Hepatocyte (in vitro differentiated cells): Measurements from ENCODE around the gene TRAPPC12. TPM values are rescaled to one million over a fixed set of nuclear protein-coding genes. Genes with fewer than 3 reads are reported as not detected.

Source experiments
- DNase-seq: peaks from one replicate; pipeline ENCODE4 v3.0.0-alpha.2; 2016; ENCODE audit warnings: low spot score
- H2AFZ ChIP-seq: fragments of 200-600 bp; sonication (generic); 2 replicates; pipeline ENCODE4 v1.6.0; 2016; ENCODE audit warnings: antibody characterized with exemption, mild to moderate bottlenecking
- H3K27ac ChIP-seq: fragments of 200-600 bp; sonication (generic); 2 replicates; pipeline ENCODE4 v1.5.1; 2016; ENCODE audit warnings: mild to moderate bottlenecking
- H3K27me3 ChIP-seq: fragments of 200-600 bp; sonication (generic); 2 replicates; pipeline ENCODE4 v1.6.1; 2016
- H3K36me3 ChIP-seq: fragments of 200-600 bp; sonication (generic); replicated peaks from 2 replicates; pipeline ENCODE4 v1.5.1; 2016; ENCODE audit warnings: low read depth; ENCODE audit not compliant: insufficient read depth
- H3K4me1 ChIP-seq: fragments of 200-600 bp; sonication (generic); 2 replicates; pipeline ENCODE4 v1.5.1; 2016; ENCODE audit warnings: mild to moderate bottlenecking, moderate library complexity; ENCODE audit not compliant: insufficient read depth
- H3K4me2 ChIP-seq: fragments of 200-600 bp; sonication (generic); 2 replicates; pipeline ENCODE4 v1.6.0; 2016
- H3K4me3 ChIP-seq: fragments of 200-600 bp; sonication (generic); 2 replicates; pipeline ENCODE4 v1.5.1; 2016; ENCODE audit warnings: mild to moderate bottlenecking
- H3K79me2 ChIP-seq: fragments of 200-600 bp; sonication (generic); 2 replicates; pipeline ENCODE4 v1.6.0; 2017; ENCODE audit warnings: mild to moderate bottlenecking
- H3K9me2 ChIP-seq: fragments of 200-600 bp; sonication (generic); replicated peaks from 2 replicates; pipeline ENCODE4 v1.6.0; 2017; ENCODE audit warnings: mild to moderate bottlenecking; ENCODE audit not compliant: insufficient read depth
- H3K9me3 ChIP-seq: fragments of 200-600 bp; sonication (generic); 2 replicates; pipeline ENCODE4 v1.5.1; 2016; ENCODE audit warnings: low read depth, mild to moderate bottlenecking
- H4K20me1 ChIP-seq: fragments of 200-600 bp; sonication (generic); 2 replicates; pipeline ENCODE4 v1.6.0; 2016; ENCODE audit warnings: mild to moderate bottlenecking; ENCODE audit not compliant: insufficient read depth, poor library complexity, severe bottlenecking
- CTCF ChIP-seq: fragments of 200-600 bp; sonication (generic); IDR thresholded peaks from 2 replicates; pipeline ENCODE4 v1.5.1; 2016; ENCODE audit warnings: antibody characterized with exemption, mild to moderate bottlenecking; ENCODE audit not compliant: poor library complexity
- EZH2 ChIP-seq: fragments of 200-600 bp; sonication (generic); IDR thresholded peaks from 2 replicates; pipeline ENCODE4 v1.6.1; 2016; ENCODE audit warnings: antibody characterized with exemption, mild to moderate bottlenecking, borderline replicate concordance
- EZH2phosphoT487 ChIP-seq: fragments of 200-600 bp; sonication (generic); IDR thresholded peaks from one replicate; pipeline ENCODE4 v1.6.1; 2018; ENCODE audit warnings: antibody characterized with exemption, mild to moderate bottlenecking, low read depth, moderate library complexity; ENCODE audit not compliant: unreplicated experiment, severe bottlenecking
- WGBS: methylation state at CpG from one replicate; pipeline ENCODE4 v1.1.6; 2016; ENCODE audit warnings: low lambda C conversion rate; ENCODE audit errors: missing lambda C conversion rate; 5-methylcytosine and 5-hydroxymethylcytosine counted together
- polyA plus RNA-seq: library from polyadenylated mRNA; unstranded; fragments of >200 nt; fragmentation: Nextera tagmentation; extraction: Ambion mirVana; gene quantifications from 2 replicates; pipeline ENCODE4 v1.2.1, GENCODE V29; 2016
- total RNA-seq: library from RNA; depleted of rRNA; stranded (reverse); fragments of >200 nt; gene quantifications from 2 replicates; pipeline ENCODE4 v1.2.3, GENCODE V29; 2014

The TRAPPC12 gene
- total and polyA plus RNA-seq, 2 experiments from 2014 or later, result 49.3 to 61.2 TPM

DNA sequence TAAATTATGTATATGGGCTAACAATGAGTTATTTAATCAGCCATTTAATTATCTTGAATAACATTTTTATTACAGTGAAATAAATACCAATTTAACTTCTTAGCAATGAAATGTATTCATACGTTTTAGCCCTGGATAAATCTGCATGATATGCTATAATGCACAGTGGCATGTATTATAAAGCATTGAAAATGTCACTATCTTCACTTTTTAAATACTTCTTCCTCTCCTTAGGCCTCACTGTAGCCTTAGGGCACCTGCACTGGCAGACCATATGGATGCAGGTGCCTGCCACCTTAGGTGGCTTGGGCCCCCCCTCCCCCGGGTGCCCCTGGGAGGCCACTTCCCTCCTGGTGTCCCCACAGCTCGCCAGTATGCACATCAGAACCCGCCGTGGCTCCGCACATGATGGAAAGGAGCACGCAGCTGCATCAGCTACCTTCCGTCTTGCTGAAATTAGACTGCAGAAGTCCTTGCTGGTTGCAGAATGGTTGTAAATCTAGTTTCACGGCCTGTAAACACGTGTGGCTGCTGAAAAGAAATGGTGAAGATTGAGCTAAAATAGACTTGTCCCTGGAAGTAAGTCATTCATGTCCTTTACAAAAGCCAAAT lies 83.1 kb downstream of the TRAPPC12 start:
- Histone ChIP-seq H3K79me2 (no peaks in the 10 kb centered on the region), H3K9me2 (no peaks in the 10 kb centered on the region), H2AFZ (no peak overlapping the region), H3K4me3 (no peak overlapping the region), H4K20me1 (no peaks in the 10 kb centered on the region), H3K27me3 (no peaks in the 10 kb centered on the region), H3K27ac (no peak overlapping the region), H3K4me2 (no peak overlapping the region), H3K9me3 (no peaks in the 10 kb centered on the region), H3K36me3 (no peaks in the 10 kb centered on the region), H3K4me1 (no peaks in the 10 kb centered on the region)
- DNase-seq, result no peak
- 85% methylated on average over 10 of the region's 10 CpGs for WGBS
- TF ChIP-seq EZH2phosphoT487 (no peak), CTCF (no peak), EZH2 (no peak)

DNA sequence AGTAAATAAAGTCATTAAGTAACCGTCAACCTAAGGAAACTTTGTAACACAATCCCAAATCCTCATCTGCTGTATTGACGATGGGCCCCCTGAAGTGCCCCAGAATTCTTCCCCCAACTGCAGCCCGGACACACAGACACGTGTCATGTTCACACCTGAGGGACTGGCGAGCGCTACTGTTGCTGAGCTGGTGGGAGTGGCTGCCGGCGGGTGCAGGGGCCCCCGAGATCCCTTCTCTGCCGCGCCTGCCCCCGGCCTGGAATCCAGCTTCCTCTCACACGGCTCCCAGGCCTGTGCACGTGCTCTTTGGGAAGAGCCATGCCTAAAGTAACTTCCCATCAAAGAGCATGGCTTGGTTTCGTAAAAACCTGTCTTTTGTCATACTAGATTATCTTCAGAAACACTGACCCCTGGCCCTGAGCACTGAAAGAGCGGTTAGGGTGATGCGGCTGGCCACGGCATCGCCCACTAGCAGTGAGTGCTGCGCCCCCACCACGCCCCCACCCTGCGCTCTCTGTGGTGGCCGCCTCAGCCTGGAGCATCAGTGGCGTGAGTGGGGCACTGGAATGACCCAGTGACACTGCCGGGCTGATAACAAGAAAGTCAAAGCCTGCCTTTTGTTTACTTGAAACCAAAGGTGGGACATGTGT lies 83.8 kb downstream of the TRAPPC12 start:
- no peaks in the 10 kb centered on the region for H3K36me3 ChIP-seq
- H3K4me2 ChIP-seq, result no peak overlapping the region
- H3K4me3 ChIP-seq, result no peak overlapping the region
- WGBS, result 88% methylated on average over 25 of the region's 25 CpGs
- no peaks in the 10 kb centered on the region for H3K9me2 ChIP-seq
- H2AFZ ChIP-seq, result no peak overlapping the region
- no peak overlapping the region for H3K27ac ChIP-seq
- H3K27me3 ChIP-seq, result no peaks in the 10 kb centered on the region
- H3K4me1 ChIP-seq, result no peaks in the 10 kb centered on the region
- no peak for DNase-seq
- no peaks in the 10 kb centered on the region for H3K79me2 ChIP-seq
- H4K20me1 ChIP-seq, result no peaks in the 10 kb centered on the region
- H3K9me3 ChIP-seq, result no peaks in the 10 kb centered on the region
- no peak for TF ChIP-seq EZH2
- no peak for TF ChIP-seq CTCF
- TF ChIP-seq EZH2phosphoT487, result no peak

GRCh38 chr2:3463944-3464343 lies 84.5 kb downstream of the TRAPPC12 start:
- H2AFZ ChIP-seq, result no peak overlapping the region
- TF ChIP-seq EZH2 (no peak), EZH2phosphoT487 (no peak), CTCF (no peak)
- H3K27me3 ChIP-seq, result no peaks in the 10 kb centered on the region
- no peak overlapping the region for H3K27ac ChIP-seq
- H4K20me1 ChIP-seq, result no peaks in the 10 kb centered on the region
- no peaks in the 10 kb centered on the region for H3K9me2 ChIP-seq
- 97% methylated on average over 13 of the region's 13 CpGs for WGBS
- H3K4me3 ChIP-seq, result no peak overlapping the region
- H3K36me3 ChIP-seq, result no peaks in the 10 kb centered on the region
- H3K4me2 ChIP-seq, result no peak overlapping the region
- DNase-seq, result no peak
- H3K9me3 ChIP-seq, result no peaks in the 10 kb centered on the region
- no peaks in the 10 kb centered on the region for H3K4me1 ChIP-seq
- no peaks in the 10 kb centered on the region for H3K79me2 ChIP-seq
